Measurements from ENCODE around the gene ATRN.

ATRN gene

DNA sequence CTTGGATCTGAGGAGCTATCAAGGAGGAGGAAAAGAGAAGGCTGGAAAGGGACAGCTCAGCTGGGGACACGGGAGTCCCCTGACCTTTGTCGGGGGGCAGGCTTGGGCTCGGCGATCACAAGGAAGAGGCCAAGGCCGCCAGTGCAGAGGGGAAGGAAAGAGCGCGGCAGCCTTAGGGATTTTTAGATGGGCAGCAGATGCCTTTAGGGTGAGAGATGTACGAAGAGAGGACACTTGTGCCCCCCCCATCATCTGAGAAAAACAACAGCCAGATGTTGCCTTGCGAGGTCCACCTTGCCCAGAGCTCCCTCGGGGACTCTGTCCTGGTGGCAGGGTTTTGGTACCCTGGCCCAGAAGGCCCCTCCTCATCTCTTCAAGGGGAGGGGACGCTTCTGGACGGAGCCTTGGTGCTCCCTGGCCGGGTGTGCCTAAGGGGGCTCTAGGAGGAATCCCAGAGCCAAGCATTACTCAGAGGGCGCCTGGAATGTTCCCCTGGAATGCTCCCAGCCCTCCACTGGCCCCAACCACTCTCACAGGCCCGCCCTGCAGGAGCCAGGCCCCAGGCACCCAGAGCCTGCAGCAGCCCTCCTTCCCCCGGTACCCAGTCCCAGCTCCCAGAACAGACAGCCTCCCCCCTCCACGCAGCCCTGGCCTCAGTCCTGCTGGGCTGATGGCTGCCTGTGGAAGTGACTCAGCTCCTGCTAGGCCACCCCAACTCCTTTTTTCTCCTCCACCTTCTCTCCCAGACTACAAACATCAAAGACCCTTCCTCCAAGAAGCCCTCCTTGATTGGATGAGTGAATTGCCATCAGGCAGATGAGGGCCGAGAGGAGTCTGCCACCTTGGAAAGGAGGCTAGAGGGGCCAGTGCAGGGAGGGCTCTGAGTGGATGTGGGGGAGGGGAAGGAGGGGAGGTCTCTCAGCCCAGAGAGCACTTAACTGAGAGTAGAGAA, 209.2 kb downstream of the ATRN start:
- DNase-seq = no peak

DNA sequence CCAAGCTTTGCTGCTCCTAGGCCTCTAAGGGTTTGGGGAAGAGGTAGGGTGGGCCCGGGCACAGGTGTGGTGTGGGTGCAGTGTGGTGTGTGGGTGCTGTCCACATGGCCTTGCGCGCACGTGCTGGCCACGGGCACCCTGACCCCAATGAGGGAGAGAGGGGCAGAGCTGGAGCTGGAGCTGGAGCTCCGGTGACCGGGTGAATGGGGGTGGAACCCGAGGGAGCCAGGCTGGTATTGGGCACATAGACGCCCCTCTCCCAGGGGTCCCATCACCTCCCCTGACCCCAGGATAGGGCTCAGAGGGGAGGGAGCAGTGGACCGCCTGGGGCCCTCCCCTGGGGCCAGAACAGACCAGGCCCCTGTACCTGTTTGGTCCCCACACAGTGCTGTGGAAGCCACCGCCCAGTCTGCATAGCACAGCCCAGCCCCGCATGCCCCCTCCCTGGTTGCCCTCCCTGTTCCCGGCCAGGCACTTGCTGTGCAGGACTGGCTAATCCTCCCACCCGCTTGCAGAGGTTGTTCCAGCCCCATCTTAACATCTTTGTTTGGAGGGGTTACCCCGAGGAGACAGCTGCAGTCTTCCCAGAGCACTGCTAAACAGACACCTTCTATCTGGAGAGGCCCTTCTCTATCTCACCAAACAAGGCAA, 210.0 kb downstream of the ATRN start:
- DNase-seq = no peak

DNA sequence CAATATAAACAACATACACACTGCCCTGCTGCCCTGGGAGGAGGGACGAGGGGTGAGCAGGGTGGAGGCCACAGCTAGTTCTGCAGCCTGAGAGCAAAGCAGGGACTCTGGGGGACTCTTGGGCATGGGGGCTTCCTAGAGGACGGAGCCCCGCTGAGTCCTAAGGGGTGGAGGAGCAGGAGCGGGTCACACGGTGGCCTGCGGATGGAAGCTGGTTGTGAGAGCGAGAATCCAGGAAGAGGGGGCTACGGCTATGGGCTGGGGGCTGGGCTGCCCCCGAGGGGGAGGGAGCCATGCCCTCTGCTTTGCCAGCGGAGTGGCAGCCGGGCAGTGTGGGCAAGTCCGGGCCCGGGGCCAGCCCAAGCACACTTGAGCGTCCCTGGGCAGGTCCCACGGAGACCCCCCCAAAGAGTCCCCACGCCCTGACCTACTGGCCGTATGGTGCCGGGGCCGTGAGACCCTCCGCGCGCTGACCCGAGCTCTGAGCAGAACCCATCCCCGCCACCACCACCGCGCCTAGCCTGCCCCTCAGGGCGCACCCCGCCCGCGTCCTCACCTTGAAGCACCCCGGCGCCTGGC, 210.6 kb downstream of the ATRN start:
- no peak for DNase-seq

DNA sequence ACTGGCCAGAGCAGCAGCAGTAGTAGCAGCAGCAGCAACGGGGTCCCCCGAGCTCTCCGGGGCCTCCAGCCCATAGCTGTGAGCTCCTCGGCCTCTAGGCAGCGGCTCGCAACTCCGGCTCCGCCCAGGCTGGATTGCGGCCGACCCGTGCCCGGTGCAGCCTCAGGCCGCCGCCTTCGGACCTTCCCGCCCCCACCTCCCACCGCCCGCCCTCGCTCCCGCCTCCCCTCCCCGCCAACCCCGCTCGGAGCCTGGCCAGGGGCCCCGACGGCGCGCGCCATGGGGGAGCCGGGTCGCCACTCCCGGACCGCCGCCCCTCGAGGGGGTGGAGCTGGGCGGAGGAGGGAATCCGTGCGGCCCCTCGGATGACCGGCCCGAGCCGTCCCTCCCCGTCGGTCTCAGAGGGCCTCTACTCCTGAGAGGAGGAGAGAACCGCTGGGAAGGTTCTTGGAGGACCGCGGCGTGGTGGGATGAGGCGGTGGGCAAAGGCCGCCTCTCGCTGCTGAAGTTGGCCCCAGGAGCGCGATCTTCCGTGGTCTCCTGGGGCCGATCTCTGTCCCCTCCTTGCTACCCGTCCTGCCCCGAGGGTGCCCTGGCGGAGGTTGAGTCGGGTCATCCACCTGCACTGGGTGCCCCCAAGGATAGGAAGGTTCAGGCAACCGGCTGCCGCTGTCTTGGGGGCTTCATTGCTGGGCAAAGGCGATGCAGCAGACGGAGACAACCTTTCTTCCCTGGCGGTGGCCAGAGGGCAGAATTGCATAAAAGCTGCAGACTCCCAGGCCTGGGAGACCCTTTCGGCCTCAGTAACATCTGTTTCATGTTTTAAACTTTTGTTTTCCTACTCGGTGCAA, 211.3 kb downstream of the ATRN start, which contains the start of gene ADAM33:
Gene ADAM33, minus strand, starts transcription at position 80 of the 851 bp plus-strand sequence. Its CDS starts 6 bp downstream, at position 74.
- DNase-seq = no peak

DNA sequence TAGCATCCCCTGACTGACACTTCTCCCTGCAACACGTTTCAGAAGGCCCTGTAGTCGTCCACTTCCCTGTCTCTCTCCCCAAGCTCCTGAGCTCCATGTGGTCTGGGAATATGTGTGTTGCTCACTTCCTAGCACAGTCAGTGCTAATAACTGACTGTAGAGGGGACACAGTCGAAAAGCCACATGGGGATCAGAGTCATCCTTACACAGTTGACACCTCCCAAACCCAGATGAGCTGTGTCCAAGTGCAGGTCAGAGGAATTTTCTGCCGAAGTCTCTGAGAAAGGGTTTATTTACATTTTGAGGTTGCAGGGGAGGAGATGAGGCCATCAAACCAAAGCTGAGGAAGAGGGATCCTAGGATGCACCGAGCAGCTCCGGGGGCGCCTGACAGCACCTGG, 214.5 kb downstream of the ATRN start:
- no peak for DNase-seq

DNA sequence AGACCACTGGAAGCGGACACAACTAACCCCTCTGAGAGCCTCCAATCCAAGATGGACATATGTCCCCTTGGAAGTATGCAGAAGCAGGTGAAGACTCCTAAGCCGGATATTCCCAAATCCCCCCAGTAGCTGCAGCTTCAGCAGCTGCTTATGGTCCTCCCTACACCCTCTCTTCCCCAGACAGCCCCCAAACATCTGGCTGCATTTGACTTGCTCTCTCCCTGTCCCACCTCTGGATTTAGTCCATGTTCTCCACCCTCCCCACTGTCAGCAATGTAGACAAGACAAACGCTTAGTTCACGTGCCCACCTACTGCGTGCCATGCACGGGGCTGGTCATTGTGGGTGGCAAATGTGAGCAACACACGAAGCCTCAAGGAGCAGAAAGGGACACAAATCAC, 215.6 kb downstream of the ATRN start:
- DNase-seq = no peak

DNA sequence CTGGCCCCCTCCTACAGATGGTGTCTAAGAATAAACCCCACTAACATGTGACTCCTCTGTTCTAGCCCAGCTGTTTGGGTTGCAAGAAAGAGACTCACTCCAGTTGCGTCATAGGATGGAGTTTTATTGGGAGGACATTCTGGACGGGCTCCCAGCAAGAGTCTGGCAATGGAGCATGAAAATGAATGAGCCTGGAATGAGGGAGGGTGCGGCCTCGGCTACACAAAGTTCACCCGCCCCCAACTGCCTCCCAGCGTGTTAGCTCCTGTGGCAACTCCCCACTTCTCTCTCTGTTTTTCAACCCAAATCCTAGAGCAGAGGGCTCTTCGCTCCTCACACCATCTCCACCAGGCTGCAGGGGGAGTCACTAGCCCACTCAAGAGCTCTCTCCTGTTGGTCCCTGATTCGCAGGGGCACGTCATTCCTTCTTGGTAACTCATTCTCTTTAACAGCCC, 216.1 kb downstream of the ATRN start:
- DNase-seq = no peak

DNA sequence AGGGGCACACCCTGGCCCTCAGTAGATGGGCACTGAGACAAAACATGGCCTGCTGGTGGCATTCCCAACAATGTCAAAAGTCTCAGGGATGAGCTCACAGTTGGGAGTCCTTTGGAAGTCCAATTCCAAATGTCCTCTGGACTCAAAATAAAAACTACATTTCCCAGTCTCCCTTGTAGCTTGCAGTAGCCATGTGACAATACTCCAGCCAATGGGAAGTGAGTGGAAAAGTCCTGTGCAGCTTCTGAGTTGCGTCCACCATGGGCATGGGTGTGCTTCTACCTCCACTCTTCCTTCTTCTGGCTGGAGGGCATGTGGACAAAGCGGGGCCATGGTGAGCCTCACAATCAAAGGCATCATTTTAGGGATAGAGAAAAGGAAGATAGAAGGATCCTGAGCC, 216.8 kb downstream of the ATRN start:
- no peak for DNase-seq

DNA sequence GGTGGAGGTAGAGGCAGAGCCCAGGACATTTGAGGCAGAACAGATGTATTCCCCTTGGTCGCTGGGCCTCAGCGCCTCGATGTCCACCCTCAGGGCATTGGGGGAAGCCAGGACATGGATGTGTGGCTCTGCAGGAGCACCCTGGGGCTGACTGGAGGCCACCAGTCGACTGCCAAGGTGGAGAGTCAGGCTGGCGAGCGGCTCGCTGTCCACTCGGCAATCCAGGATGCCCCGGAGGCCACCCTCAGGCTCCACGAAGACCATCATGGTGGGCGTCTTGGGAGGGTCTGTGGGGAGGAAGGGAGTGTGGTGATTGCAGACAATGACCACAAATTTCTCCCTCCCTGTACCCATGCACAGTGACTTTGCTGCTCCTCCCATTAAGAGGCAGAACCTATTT, 219.2 kb downstream of the ATRN start:
- DNase-seq = no peak

DNA sequence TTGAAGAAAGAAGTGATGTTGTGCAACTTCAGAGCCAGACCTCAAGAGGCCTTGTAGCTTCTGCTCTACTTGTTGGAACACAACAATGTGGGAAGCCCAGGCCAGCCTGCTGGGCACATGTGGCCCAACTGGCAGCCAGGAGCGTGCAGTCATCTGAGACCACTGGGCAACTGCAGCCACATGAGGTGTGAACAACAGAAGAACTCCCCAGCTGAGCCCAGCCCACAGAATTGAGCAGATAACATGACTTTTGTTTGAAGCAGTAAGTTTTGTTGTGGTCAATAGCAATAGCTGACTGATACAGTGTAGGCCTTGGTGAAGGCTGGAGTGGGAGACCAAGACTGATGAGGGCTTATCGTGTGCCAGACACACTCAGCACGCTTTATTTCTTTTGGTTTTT, 219.6 kb downstream of the ATRN start:
- DNase-seq = no peak

DNA sequence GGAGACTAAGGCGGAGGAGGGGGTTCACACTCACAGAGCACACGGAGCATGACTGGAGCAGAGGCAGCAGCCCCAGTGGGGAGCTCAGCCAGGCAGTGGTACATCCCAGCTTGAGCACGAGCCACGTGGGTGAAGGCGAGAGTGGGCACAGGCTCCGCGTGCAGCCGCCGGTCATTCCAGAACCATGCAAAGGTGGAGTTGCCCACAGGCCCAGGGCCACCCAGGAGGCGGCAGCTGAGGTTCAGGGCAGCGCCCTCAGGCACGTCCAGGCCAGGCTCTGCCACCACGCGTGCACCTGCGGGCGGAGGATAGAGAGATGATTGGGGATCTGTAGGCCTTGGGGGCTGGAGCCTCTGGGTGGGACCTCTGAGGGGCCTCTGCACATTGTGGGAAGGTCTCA, 220.5 kb downstream of the ATRN start:
- DNase-seq = no peak

DNA sequence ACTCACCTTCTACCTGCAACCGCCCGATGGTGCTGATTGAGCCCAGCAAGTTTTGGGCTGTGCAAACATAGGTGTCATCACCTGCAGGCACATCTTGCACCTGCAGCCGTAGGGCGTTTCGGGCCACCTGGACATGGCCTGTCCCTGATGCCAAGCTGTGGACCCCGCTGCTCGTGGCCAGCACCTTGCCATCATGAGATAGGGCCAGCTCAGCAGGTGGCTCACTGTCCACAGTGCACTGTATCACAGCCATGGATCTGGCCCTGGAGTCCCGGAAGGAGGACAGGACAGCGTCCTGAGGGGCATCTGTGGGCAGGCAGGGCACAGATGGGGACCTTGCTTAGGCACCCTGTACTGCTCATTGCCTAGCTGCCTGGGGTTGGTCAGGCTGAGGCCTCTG, 221.1 kb downstream of the ATRN start:
- DNase-seq = no peak

DNA sequence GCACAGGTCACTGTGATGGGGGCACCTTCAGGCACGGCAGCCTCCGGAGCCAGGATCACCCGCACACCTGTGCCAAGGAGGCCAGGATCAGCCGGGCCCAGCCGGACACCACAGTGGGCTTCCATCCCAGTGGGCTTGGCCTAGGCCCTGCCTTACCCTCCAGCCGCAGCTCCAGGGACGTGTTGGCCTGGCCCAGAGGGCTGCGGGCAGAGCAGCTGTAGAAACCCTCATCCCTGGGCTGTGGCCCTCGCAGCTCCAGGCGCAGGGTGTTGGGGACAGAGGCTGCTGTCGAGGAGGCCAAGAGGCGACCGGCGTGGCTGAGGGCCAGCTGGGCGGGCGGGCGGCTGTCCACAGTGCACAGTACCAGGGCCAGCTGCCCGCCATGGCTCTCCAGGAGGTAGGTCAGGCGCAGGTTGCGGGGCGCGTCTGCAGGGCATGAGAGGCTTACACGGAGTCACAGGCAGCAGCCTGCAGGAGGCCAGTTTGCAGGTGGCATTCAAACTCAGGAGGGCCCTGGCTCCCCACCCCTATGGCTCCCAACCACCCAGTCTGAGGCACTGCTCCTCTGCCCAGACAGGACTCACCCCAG, 222.0 kb downstream of the ATRN start:
- DNase-seq = no peak

DNA sequence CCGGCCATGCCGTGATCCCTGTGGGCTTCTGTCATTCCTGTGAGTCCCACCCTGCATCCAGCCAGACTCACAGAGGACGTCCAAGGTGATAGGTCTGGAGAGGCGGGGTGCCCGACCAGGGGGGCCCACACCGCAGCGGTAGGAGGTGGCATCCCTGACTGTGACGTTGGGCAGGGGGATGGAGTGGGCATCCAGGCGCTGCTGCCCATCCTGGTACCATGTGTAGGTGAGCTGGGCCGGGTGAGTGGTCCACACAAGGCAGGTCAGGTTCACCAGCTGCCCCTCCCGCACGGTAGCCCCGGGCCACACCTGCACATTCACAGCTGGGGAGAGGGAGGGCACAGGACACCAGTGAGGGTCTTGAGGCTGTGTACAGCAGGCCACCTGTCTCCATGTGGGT, 222.6 kb downstream of the ATRN start:
- no peak for DNase-seq

DNA sequence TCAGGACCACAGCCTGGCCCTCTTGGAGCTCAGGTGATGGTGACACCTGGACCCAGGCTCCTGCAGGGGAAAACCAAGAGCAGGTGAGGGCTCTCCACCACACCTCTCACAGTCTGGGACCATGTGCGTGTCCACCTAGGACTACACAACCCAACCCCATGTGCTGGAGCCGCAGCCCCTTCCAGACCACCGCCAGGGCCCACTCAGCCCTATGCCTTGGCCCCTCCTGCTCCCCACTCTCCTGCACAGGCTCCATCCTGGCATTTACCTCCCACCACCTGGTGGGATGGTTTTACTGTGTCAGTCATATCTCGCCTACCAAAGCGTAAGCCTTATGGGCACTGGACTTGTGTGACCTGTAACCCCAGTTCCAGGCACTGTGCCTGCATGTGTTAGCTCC, 224.0 kb downstream of the ATRN start:
- DNase-seq = no peak

DNA sequence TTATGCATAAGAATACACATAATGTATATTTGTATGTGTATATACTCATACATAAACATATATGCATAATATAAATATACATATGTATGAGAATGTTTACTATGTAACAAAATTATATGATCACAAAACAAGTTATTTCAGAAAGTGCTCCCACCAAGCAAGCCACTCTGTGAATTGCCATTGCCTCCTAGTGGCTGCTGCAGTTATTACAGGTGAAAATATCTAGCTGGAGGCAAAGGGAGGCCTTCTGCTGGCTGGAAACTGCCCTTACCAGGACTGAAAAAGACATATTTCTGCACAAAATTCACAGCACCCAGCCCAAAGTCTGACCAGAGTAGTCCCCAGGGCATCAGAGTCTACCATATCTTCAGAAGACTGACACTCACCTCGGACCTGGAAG, 225.4 kb downstream of the ATRN start:
- DNase-seq = no peak

DNA sequence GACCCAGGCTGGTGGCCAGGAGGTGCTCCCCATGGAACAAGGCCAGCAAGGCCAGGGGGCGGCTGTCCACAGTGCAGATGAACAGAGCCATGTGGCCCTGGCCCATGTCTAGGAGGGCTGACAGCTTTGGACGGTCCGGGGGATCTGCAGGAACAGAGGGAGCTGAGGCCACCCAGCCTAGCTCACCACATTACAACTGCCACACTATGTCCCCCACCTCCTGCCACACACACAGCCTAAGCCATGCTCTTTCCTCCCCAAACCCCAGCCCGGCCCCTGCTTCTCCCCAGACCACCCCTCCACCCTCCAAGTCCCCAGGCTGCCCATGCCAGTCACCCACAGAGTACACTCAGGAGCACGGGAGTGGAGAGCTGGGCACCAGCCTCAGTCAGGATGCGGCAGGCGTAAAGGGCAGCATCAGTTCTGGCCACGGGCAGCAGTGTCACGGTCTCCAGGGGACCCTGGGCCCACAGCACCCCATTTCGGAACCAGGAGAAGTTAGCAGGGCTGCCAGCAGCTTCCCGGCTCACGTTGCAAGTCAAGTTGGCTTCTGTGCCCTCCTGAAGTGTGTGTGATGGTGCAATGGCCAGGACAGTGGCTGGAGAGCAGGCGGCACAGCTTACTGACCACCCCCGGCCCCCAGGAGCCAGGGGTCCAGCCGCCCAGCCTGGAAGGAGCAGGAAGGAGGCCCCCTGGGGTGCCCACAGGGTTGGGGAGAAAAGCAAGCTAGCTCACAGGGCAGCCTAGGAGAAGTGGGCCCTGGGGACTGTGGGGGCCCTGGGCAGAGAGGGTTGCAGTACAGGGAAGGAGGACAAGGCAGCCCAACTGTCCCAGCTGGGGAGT, 226.1 kb downstream of the ATRN start:
- DNase-seq = no peak

DNA sequence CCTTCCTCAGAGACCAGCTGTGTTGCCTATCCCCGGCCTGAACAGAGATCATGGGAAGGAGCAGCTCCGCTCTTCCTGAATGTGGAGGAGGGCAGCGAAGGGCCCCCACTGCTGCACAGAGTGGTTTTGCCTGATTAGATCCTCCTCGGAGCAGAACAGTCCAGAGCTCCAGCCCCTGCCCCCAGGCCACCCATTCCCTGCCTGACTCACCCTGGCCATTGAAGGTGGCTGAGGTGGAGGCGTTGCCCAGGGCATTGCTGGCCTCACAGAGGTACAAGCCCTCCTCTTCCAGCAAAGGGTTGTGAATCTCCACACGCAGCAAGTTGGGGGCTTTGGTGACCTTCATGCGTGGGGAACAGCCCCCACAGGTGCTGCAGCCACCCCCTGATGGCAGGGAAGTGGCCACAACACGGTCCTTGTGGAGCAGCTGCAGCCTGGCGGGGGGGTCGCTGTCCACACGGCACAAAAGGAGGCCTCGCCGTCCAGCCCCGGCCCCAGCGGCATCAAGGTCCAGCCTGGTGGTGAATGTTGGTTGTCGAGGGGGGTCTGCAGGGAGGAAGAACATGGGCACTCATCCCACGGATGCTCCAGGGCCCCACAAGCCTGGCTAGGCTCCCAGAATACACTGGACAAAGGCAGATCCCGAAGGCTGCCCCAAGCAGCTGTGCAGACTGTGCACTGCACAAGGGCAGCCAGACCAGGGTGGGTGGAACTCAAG, 226.9 kb downstream of the ATRN start:
- DNase-seq = no peak

DNA sequence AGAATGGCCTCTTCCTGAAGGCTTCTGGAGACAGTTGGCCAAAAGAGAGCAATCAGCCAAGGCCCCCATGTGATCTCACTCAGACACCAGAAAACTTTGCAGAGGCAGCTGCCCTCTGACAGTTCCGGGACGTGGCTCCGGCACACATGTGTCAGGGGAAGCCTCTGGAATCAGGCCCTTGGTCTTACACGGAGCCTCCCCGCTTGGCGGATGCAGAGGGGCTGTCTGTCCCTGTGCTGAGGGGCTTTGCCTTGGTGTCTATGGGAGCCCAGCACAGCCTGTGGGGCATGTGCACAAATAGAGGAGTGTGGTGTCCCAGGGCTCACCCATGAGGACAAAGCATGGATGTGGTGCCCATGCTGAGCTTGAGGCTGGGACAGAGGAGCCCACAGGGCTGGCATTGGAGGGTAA, 227.8 kb downstream of the ATRN start:
- DNase-seq = no peak

DNA sequence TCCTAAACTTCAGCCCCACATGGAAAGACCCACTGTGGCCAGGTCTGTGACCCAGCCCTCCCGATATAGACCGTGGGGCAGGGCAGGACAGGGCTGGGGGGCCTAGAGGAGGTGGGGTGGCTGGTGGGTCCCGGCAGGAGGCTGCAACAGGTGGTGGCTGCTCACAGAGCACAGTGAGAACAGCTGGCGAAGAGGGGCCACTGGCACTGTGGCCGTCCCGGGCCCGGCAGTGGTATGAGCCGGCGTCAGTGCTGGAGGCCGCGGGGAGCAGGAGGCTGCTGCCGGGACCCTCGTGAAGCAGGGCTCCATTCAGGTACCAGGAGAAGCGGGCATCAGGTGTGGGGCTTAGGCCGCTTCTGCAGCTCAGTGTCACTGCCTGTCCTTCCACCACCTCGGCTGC, 228.2 kb downstream of the ATRN start:
- DNase-seq = no peak

All from NCI-H2227 treated with DMSO at 0.1 percent for 48 hours (cell line).